ENCODE results near the gene DAPK1.

GRCh38 chr9:87540444-87541105 lies 42.9 kb downstream of the DAPK1 start:
- TF ChIP-seq KLF7 (tag by site-specific recombination; IDR thresholded peaks at IDR 0.05; ENCODE audit: borderline replicate concordance), result no peak
- no peak for TF ChIP-seq ZNF174 (tag by site-specific recombination; IDR thresholded peaks at IDR 0.05)
- no peak for TF ChIP-seq CTCF (tag by site-specific recombination; IDR thresholded peaks at IDR 0.05)
- no peak for TF ChIP-seq ZBTB26 (tag by site-specific recombination; optimal IDR thresholded peaks at IDR 0.05)
- TF ChIP-seq ZNF629 (tag by site-specific recombination; IDR thresholded peaks at IDR 0.05), result no peak
- no peak for TF ChIP-seq ZNF776 (tag by site-specific recombination; IDR thresholded peaks at IDR 0.05; ENCODE audit: borderline replicate concordance)
- TF ChIP-seq INSM2 (tag by site-specific recombination; IDR thresholded peaks at IDR 0.05), result no peak
- TF ChIP-seq TRIM28 (IDR thresholded peaks at IDR 0.05; ENCODE audit: borderline replicate concordance, low read length), result no peak
- no peak for TF ChIP-seq ZEB2 (tag by site-specific recombination; IDR thresholded peaks at IDR 0.05)
- TF ChIP-seq PRDM10 (tag by site-specific recombination; IDR thresholded peaks at IDR 0.05), result no peak
- no peak for TF ChIP-seq ZBTB10 (tag by site-specific recombination; IDR thresholded peaks at IDR 0.05)
- TF ChIP-seq MYNN (tag by site-specific recombination; IDR thresholded peaks at IDR 0.05; ENCODE audit: borderline replicate concordance), result no peak
